NCI-H187 (cell line): ENCODE data around the gene MEAF6.

Experiments
- DNase-seq, 2 experiments: peaks; one replicate each; lab custom pipeline; 2025; lab: John Stamatoyannopoulos, UW

Gene MEAF6

GRCh38 chr1:37473431-37474045 lies 41.0 kb downstream of the MEAF6 start:
- DNase-seq = no peak

- DNase-seq = no peak
Observed at GRCh38 chr1:37472994-37473393, 41.6 kb downstream of the MEAF6 start.

GRCh38 chr1:37472281-37472680 lies 42.3 kb downstream of the MEAF6 start:
- DNase-seq = no peak

DNA sequence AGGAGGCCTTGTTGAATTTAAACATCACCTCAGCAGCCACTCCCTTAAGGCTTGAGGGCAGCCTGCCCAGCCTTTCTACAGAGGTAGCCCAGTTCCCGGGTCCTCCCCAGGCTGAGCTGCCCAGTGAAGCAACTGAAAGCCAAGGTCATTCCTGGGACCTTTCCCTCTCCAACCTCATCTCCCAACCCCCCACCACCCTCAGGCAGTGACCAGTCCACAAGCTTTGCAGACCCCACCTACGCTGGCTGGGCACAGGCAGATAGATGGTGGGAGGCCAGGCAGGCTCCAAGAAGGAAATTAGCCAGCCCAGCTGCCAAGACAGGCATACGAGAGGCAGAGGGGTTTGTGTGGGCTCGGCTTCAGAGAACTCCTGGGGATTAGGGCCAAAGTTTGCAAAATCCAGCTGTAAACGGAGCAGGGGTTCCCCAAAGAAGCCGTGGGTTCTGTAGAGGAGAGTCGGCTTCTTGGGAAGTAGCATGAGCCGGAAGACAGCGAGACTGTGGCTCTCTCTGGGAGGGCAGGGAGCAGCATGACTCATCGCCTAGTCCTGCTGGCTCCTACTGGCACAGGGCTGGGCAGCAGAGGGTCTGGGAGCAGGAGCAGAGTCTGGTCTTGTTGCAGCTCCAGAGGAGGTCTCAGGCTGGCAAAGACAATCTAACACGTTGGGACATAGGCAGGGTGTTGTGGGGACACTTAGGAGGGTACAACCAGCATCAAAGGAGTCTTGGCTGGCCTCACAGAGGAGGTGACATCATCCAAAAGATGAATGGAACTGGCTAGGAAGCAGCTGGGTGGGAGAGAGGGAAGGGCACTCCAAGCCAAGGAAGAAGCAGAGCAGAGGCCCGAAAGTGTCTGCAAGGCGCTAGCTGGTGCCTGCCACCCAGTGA lies 43.0 kb downstream of the MEAF6 start:
- no peak for DNase-seq

- no peak for DNase-seq
Observed at GRCh38 chr1:37469386-37469785, 45.2 kb downstream of the MEAF6 start.

DNA sequence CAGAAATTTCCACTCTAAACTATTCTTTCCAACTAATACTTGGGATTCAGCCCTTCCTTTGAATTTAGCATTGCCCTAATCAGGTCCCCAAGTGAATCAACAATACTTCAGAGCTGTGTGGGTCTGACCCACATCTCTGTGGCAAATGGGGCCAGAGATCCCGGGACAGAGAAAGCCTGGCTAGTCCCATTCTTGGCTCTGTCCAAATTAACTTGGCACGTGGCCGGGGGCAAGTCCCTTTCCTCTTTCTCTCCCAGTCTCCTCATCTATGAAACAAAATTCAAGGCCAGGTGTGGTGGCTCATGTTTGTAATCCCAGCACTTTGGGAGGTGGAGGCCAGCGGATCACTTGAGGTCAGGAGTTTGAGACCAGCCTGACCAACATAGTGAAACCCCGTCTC lies 46.5 kb downstream of the MEAF6 start:
- DNase-seq = no peak

- DNase-seq = no peak
Observed at GRCh38 chr1:37465593-37466517, 48.7 kb downstream of the MEAF6 start.

DNA sequence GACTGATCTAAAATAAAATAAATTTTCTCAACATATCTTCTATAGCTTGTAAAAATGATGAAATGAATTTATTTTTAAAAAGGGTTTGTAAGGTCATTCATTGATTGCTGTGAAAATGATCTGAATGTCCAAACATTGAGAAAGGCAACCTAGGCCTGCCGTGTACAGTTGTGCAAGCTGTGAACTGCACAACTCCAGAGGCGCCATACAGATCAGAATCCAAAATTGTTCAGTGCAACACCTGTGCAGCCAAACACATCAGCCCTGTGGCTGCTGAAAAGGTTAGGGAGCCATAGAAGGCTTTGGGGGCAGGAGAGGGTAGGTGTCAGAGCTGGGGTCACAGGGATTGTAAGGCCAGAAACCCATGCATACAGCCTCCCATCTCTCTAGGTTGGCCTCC lies 50.1 kb downstream of the MEAF6 start:
- no peak for DNase-seq

DNA sequence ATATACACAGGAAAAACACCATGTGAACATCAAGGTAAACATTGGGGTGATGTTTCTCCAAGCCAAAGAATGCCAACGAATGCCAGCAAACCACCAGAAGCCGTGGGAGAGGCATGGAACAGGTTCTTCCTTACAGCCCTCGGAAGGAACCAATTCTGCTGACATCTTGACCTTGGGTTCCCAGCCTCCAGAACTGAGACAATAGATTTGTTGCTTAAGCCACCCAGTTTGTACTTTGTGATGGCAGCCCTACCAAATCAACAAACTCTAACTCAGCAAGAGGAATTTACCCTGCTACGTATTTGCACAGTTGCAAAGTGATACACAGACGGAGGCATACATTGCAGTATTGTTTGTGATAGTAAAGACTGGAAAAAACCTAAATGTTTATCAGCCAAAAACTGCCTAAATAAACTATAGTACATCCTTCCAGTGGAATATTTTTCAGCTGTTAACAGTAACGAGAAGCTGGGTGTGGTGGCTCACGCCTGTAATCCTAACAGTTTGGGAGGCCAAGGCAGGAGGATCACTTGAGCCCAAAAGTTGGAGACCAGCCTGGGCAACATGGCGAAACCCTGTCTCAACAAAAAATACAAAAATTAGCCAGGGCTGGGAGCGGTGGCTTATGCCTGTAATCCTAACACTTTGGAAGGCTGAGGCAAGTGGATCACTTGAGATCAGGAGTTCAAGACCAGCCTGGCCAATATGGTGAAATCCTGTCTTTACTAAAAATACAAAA lies 52.7 kb downstream of the MEAF6 start:
- DNase-seq = no peak

- no peak for DNase-seq
Observed at GRCh38 chr1:37458551-37458950, 56.0 kb downstream of the MEAF6 start.

GRCh38 chr1:37456614-37457013 lies 58.0 kb downstream of the MEAF6 start:
- DNase-seq = no peak

- DNase-seq = no peak
Observed at GRCh38 chr1:37455516-37455915, 59.0 kb downstream of the MEAF6 start.

DNA sequence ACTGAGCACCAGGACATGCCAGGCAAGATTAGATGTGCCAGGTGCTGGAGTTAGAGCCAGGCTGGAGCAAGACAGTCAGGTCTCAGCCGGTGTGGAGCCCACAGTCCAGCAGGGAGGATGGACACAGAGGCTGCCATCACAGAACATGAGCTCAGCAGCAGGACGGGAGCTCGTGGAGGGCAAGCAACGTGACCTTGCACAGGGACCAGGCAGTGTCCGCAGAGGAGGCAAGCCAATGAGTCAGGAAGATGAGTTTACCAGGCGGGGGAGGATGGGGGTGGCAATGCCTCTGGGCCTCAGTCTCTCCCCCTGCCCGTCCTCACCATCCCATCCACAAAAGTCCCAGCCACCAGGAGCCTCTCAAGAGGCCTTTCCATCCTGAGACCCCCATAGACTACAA lies 60.9 kb downstream of the MEAF6 start:
- DNase-seq = no peak

DNA sequence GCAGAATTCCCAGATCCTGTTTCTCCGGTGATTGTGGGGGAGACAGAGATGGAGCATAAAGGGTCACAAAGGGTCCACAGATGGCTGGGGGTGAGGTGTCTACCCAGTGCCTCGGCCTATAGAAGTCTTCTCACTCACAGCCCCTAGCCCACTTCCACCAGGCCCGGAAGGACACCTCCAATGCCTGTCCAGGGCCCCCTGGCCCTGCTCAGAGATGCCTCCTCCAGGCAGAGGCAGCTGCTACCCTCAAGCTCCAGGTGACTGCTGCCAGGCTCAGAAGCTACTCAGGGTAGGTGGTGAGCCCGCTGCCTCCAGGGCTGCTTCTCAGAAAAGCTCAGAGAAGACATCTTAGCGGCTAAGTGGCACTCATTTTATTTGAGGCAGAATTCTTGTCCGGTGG lies 62.1 kb downstream of the MEAF6 start:
- no peak for DNase-seq

DNA sequence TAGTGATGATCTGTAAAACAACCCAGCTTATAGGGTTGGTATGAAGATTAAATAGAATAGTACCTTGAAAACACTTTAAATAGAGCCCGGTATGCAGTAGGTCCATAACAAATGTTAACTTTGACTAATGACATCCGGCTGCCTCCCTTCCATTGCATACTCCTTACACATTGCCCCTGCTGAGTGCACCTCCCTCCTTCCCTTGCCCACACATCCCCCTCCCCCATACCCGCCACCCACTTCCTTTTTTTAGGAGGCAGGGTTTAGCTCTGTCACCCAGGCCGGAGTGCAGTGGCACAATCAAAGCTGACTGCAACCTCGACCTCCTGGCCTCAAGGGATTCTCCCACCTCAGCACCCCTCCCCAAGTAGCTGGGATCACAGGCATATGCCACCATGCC lies 64.6 kb downstream of the MEAF6 start:
- DNase-seq = no peak

- DNase-seq = no peak
Observed at GRCh38 chr1:37448691-37449417, 65.7 kb downstream of the MEAF6 start.

DNA sequence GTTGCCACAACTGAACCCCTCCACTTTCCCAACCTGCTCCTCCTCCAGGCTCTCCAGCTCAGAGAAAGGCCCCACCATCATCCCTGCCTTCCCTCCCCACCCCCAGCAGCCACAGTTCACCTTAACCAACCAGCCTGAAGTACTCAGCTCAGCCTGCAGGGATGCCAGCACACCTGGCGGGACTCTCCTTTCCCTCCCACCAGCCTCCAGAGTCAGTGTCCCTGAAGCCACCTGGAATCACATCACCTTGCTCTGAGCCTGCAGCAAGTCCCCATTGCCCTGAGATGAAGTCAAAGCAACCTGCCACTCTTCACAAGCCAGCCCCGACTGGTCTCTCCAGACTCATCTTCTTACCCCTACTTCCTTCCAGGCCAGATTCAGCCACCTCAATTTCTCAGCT lies 66.4 kb downstream of the MEAF6 start:
- DNase-seq = no peak

GRCh38 chr1:37446874-37447273 lies 67.7 kb downstream of the MEAF6 start:
- no peak for DNase-seq

- DNase-seq = no peak
Observed at GRCh38 chr1:37442644-37443043, 71.9 kb downstream of the MEAF6 start.
